Stimulated activated CD8-positive, alpha-beta memory T cell treated with anti-CD3 and anti-CD28 coated beads, Interleukin-7, amount 100 ng/mL, for 4 hours (primary cell): Measurements from ENCODE around the gene NDRG2.

ENCODE experiments used
- DNase-seq, 2 donors: peaks; one replicate each; pipeline ENCODE4 v3.0.0-alpha.2; 2020; ENCODE audit warnings: low read depth in 2 of 2

The NDRG2 gene

DNA sequence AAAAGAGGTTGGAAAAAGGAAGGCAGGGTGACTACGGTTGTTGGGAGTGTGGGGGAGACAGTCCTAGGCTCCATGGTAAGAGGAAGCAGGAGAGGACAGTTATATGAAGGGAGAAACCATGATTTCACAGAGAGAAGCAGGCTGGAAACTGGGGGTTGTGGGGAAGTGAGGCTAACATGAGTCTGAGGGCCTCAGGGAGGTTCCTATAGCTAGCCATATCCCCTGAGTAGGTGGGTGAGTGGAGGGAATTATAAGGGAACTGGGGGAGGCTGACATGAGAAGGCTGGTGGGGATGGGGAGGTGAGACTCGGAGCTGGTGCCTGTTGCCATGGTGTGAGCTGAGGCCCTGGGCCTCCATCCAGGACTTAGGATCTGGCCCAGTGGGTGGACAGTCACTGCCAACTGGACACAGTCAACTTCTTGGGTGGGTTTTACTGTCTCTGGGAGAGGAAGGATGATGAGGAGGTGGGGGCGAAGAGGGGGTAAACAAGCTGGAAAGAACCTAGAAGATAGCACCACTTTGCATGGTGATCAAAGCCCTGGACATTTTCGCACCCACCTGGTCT, 8.4 kb upstream of the NDRG2 start:
- no peak for DNase-seq

DNA sequence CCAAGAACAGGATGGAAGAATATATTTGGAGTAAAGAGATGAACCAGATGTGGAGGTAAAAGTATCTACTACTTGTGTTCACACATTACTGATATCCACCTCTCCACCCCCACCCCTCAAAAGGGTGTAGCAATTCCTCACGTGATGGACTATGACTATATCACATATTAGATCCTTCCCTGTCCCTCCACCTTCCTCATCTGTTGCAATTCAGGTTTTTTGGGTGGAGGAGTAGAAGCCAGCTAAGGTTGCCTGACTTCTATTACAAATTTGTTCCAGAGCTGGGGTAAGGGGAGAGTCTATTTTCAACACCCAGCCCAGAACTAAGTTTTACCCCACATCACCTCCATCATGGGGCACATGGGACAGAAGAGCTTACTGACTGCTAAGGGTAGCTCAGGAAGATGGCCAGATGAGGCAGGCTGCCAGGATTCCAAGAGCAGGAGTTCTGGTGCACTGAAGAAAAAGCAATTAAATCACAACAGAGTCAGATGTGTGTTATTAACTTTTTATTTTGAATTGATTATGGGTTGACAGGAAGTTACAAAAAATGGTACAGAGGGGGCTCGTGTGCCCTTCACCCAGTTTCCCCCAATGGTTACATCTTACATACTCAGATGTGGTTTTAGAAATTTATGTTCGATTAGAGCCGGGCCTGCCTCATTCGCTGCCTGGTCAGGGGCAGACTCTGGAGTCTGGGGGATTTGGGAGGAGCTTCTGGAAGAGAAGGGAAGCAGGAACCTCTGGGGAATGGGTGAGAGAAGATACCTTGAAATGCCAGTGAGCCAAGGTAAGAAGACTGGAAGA, 7.7 kb upstream of the NDRG2 start:
- no peak for DNase-seq

DNA sequence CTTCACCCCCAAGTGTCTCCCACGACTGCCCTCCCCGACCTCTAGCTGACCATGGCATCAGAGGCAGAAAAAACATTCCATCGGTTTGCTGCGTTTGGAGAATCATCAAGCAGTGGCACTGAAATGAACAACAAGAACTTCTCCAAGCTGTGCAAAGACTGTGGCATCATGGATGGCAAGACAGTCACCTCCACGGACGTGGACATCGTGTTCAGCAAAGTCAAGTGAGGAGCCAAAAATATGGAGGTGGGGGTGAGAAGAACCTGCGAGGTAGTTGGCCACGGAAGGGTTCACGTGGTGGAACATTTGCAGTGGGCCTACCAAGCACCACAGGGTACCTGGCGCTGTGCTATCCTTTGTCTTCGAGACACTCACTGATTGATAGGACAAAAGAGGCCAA, 5.7 kb upstream of the NDRG2 start:
- DNase-seq, result no peak

DNA sequence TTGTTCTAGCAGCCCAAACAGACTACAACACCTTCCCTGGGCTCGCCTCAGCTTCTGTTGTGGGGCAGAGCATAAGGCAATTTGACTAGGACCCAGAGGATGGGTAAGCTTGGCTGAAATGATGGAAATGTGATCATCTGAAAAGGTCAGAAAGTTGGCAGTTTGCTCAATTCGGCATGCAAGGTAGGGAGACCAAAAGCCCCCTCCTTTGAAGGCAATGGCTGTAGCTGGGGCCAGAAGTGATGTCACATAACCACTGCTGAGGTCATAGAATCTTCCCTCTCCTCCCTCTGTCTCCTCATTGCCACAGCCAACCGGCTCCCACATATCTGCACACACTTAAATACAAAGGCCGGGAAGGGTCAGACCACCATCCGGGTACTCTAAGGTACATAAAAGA, 5.1 kb upstream of the NDRG2 start, which contains the start of gene TPPP2:
Gene TPPP2 (plus strand): TSS at position 301 of the 400 bp plus-strand sequence. CDS start 365 bp downstream, outside the sequence.
- DNase-seq, result no peak

DNA sequence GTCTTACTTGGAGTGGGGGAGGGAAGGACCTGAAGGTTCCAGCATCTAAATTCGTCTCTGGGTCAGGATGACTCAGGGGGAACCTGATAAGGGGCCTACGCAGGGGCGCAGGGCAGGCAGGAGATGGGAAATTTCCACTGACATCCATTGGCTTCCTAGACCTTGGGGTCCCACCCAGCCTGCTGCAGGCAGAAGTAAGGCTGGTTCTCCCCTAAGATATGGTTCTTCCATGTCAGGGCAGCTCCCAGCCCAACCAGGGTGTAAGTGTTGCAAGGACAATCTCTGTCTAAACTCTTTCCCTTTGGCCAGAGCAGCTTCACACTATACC, 2.1 kb upstream of the NDRG2 start:
- no peak for DNase-seq

DNA sequence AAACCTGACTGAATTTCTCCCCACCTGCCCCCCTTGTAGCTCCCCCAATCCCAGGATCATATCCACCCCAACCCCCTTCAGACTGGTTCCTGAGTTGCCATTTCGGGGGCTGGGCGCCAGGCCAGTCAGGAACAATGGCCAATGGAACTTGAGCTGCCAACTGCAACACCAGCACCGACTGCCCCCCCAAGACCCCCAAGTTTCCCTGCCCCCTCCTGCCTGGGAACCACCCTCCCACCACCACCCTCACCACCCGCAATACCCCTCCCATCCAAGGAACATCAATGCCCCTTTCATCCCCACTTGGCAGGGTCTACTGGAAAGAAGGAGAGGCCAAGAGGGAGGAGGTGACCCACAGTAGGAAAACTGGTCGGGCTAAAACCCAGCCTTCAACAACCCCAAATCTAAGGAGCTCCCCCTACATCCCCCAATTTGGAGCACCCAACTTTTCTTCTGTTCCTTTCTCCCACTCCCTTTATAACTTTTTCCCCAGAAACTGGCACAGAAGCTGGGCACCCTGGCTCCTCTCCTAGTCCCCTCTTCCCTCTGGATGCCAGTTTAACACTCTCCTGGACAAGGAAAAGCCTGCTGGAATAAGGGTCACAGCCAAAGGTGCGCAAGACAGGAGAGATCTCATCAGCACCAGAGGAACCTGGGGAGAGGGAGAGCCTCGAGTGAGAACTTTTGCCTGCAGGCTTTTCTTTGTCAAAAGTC, 1.6 kb upstream of the NDRG2 start:
- DNase-seq, result no peak

DNA sequence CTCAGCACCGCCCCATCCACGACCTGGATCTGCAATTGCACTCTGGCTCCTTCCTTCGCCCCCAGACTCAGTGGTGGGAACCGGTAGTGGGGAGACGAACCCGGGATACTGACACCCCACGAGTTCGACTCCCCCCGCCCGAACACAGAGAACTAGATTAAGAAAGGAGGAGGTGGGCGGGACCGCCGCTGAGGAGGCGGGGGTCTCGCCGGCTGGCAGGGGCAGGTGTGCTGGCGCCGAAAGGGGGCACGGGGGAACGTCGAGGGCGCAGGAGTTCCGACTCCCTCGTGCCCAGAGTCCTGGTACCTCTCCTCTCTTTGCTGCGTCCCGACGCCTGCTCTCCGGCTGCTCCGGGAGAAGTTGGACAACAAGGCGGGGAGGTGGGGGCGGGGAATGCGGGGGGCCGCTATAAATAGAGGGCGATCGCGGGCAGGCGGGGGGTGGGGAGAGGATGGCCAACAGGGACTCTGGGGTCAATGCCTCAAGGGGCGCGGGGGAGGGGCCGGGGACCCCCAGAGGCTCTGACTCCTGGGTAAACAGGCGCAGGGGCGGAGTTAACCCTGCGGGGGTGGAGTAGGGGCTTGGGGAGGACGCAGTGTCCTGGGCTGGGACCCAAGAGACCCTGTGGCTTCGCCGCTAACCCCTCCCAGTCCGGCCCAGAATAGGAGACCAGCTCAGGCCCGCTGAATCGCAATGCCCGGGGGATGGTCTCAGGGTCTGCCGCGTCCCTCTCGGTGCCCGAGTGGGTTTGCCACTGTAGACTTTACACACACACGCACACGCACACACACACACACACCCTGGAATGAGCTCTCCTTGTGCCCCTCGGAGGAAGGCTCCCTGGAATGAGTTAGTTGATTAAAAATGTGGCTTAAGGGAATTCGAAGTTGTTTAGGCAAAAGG, 761 bp upstream of the NDRG2 start:
- DNase-seq, result no peak

DNA sequence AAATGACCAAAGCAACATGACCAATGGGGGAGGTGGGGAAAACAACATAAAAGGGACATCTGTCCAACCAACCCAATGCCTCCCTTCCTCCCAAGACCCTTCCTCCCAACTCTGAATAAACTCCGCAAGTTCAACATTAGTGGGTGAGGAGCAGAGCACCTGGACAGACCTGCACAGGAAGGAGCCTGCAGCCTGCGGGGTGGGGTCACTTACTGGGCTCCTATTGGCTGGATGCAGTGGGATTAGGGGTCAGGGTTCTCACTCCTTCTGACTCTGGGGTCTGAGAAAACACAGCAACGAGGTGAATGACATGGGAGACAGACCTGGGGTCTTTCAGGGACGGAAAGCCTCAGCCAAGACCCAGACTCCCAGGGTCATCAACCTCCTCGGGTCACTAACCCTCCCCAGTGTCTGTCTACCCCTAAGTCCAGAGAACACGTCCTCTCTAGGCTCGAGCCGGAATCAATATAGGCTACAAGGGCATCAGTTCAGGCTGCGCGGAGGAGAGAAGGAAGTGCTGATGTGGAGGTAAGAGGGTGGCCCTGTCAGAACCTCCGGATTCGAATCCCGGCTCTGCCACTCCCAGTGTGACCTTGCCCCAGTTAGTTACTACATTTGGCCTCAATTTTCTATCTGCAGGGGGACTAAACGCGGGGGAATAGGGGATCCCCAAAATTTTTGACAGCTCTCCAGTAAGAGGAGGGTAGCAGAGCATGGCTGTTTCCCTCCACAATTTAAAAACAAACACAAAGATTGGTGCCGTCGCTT, 860 bp downstream of the NDRG2 start:
- DNase-seq, result no peak

DNA sequence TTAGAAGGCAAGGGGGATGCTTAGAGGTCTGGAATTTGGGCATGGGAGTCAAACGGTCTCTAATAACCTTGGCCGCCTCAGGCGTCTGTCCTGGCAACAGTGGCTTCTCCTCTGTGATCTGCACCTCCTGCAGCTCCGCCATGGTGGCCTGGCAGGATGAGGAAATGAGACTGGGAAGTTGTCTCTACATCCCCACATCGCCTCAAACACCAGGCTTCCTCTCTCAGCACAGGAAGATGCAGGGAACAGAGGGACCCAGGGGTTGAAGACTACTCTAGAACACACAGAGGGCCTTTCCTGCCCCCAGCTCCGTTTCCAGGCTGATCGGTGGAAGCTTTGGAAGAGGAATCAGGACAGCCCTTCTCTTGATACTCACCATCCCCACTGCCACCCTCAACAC, 1.7 kb downstream of the NDRG2 start:
- DNase-seq, result no peak

DNA sequence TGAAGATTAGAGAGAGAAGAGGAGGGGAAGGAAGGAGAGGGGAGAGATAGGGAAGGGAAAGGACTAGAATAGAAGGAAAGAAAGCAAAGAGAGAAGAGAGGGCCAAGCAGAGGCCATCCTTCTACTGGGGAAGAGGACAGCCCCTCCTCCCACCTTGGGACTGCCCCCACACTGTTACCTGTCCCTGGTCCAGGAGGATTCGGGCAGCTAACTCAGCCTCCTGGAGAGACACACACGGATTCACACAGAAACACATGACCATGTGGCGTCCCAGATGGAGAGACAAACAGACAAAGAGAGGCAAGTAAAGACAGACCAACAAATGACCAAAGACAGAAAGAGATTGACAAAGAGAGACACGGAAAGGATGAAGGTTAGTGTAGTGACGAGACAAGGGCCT, 2.2 kb downstream of the NDRG2 start:
- no peak for DNase-seq

DNA sequence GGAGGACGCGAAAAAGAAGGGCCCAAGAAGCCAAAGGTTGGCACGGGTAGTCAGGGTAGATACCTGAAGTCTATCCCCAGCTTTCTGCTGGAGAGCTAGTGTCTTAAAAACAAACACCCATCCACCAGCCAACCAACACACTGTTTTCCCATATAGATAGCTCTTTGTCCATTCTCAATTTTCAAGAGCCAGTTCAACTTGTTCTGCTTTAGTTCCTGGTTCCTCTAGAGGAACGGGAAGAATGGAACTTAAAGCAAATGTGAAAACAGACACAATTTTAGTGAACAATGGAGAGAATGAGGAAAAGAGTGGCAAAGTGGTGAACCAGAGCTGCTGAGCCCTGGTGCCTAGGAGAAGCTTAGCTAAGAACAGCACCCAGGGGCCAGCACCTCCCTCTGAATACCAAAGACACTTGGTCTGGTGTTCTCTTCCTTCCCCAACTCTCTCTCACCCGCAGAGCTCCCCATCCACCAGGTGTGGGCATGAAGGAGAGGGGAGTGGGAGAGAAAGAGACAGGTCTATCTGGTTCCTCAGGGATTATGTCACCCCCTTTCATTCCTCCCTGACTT, 3.8 kb downstream of the NDRG2 start:
- DNase-seq, result no peak

DNA sequence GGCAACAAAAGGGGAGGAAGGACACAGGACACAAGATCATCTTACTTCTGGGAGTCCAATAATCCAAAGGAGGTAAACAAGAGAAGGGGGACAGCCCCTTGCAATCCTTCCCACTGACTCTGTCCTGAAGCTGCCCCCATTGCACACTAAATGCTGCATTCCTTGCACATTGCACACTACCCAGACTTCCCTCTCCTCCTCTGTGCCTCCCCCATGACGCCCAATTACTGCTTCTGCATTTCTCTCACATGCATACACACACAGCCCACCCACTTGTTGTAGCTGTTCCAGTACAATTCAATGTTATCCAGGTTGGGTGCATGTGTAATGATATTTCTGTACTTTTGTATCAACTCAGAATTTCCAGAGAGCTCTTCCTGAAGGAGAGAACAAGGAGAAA, 5.5 kb downstream of the NDRG2 start:
- no peak for DNase-seq

DNA sequence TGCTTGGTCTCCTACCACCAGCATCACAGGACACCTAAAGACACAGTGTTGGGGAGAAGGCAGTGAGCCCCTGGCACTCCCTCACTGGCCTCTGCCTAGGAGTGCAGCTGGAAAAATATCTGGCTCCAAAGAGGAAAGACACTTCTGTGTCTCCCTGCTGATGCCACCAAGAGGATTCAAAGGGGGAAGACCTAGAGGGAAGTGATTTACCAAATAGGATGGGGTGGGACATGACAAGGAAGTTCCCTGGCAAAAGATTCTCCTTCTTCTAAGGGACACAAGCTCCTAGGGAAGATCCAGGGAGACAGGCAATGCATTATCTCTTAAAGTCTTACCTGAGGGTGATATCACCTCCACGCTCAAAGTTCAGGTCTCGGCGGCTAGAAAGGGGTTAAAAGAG, 6.1 kb downstream of the NDRG2 start:
- DNase-seq, result no peak

DNA sequence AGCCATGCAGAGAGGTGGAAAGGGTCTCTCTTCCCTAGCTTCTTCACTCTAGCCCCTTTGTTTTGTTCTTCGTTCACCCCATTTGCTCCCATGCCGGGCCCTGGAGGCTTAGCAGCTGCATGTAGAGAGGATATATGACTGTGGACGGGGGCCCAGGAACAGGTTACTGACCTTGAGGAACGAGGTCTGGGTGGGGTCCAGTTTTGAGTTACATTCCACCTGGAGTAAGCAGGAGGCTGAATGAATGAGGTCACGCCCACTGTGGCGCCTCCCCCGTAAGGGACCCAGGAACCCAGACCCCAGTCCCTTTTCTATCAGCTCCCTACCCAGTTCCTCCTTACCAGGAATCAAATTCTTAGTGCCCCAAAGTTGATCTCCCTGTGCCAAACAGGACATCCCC, 6.6 kb downstream of the NDRG2 start:
- no peak for DNase-seq

DNA sequence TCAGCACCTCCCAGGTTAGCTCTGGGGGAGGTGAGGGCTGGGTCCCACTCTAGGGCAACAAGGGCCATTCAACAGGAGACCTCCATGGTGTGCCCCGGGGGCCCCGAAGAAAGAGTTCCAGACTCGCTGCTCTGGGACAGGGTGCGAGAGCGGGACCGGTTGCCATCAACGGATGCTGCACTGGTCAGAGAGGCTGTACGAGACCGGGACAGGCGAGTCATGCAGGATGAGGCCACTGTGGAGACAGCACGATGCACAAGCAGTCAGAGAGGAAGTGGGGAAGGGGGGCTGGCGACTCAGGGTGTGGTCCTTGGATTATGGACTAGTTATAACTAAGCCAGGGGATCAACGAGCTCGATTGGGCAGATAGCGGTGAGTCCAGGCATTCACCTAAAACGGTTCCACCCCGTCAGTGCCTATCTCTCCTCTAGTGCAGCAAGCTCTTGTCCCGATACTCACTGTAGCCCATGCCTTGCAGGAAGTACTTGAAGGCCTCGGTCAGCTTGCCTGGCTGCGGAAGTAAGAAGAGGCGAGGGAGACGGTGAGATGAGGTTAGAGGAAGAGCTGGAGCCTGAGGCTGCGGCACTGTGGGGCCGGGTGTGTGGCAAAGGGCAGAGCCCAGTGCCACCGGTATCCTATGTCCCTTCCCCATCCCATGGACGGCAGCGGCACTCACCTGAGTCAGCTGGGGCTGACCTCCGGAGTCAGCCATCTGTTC, 7.2 kb downstream of the NDRG2 start:
- no peak for DNase-seq

DNA sequence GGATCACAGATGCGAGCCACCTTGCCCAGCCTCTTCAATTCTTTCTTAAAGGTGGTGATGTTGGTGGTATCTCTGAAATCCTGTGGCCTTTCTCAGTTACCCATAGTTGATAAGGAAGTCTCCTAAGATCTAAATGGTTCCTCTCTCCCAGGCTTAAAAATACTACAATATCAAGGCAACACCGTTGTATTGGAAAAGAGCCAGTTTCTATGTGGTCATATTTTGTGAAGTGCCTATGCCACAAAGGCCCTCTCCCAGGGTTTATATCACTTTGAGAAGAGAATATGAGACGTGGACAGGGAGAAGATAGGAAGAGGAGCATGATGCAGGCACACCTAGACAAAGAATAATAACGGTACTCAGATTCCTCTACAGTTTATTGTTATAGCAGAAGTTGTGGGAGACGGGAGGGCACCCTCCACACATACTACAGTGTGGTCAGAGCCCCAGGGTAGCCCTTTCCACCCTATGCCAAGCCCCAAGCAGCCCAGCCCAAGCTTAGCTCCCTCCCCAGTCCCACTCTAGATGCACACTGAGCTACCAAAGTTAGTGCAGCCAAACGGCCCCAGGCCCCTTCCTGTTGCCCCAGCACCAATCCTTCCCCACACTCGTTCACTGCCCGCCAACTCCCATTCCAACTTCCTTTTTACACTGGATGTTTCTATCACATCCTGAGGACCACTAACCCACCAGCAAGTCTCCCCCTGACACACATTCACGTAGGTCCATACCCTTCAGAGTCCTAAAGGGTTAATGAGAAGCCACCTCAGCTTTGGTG, 8.3 kb downstream of the NDRG2 start:
- no peak for DNase-seq

DNA sequence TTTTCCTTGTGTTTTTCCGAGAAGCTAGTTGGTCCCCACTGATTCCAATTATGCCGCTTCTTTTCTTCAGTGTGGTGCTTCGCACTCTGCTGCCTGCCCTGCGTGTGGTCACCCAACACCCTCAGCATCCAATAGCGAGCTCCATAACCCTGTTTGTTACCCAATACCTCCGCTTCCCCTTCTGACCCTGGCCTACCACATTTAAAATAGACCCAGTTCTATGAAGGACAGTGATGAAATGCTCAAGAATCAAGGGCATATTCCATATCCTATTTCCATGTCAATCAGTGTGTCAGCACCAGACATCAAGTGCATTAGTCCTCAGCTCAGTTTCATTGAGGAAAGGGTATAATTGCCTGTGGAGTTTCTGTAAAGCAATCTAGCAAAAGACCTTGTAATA, 9.5 kb downstream of the NDRG2 start:
- no peak for DNase-seq

DNA sequence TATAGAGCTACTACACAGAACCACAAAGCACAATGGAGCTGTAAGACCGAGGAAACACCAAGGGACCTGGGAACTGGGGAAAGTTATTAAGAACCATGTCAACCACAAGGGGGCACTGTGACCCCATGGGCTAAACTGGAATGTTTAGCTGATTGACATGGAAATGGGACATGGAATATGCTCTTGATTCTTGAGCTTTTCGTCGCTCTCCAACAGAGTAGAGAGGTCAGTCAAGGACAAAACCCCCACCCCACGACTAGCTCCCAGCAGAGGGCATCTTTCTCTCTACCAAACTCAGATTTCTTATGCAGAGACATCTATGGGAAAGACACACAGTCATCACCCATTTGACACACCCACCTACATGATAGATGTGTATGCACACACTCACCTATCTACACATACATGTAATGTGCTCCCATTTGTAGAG, 10.1 kb downstream of the NDRG2 start:
- DNase-seq, result peak; percentile 53 to 72

DNA sequence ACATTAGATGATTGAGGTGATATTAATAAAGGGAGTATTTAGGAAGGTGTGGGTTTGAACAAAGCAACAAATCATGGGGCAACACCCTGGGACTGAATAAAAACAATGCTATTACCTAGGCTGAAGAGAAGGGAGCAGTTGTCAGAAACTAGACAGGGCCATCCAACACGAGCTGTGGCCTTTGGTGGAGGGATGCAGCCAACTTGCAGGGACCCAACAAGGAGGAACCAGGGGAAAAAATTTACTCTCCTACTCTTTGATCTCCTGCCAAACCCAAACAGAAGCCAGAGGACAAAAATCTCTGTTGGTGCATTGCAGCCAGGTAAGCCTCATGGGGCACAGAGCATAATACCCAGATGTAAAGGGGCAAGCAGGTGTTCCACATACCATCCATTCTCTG, 13.7 kb downstream of the NDRG2 start:
- no peak for DNase-seq
